ENCODE results near the gene GOSR2. TPM values are rescaled to one million over a fixed set of nuclear protein-coding genes. Genes with fewer than 3 reads are reported as not detected.

GOSR2 gene
- total RNA-seq, 2 donors from 2014 or later = 30.9 to 94.8 TPM

DNA sequence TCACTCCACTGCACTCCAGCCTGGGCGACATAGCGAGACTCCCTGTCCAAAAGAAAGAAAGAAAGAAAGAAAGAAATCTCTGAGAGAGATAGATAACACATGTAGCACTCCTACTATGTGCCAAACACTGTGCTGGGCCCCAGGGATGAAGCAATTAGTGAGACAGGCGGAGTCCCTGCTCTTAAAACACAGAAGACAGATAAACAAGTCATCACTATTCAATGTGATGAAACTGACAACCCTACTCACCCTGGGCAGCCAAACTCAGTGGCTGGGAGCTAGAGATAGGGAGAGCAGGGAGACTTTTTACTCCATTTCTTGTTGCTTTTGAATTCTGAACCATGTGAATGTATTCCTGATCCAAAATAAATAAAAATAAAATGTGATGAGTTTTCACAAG is 35.2 kb upstream of the GOSR2 start:
- ATAC-seq (ENCODE audit: insufficient number of reproducible peaks, low FRiP score, low read depth) = no peak
- no peak for DNase-seq (ENCODE audit: low spot score)
- TF ChIP-seq, protein P1, sequence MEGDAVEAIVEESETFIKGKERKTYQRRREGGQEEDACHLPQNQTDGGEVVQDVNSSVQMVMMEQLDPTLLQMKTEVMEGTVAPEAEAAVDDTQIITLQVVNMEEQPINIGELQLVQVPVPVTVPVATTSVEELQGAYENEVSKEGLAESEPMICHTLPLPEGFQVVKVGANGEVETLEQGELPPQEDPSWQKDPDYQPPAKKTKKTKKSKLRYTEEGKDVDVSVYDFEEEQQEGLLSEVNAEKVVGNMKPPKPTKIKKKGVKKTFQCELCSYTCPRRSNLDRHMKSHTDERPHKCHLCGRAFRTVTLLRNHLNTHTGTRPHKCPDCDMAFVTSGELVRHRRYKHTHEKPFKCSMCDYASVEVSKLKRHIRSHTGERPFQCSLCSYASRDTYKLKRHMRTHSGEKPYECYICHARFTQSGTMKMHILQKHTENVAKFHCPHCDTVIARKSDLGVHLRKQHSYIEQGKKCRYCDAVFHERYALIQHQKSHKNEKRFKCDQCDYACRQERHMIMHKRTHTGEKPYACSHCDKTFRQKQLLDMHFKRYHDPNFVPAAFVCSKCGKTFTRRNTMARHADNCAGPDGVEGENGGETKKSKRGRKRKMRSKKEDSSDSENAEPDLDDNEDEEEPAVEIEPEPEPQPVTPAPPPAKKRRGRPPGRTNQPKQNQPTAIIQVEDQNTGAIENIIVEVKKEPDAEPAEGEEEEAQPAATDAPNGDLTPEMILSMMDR (IDR thresholded peaks at IDR 0.05) = no peak

DNA sequence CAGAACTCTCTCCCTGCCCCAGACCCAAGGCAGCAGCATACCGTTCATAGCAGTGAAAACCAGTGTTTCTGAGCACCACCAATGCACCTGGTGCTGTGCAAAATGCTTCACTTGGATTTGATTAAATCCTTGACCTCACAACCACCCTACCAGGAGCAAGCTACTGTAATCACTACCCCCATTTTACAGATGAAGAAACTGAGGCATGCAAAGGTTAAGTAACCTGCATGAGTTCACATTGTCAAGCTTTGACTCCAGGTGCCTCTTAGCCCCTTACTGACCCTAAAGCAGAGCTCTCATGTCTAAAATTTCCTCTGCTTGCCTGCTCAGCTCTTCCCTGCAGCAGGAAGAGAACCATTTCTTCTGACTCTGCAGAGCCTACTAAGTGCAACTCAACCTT is 34.2 kb upstream of the GOSR2 start:
- H3K27me3 ChIP-seq (replicated peaks; ENCODE audit: insufficient read depth) = no peaks in the 10 kb centered on the region
- H3K9me3 ChIP-seq = no peaks in the 10 kb centered on the region
- ATAC-seq (ENCODE audit: insufficient number of reproducible peaks, low FRiP score, low read depth) = no peak

More for the DNA sequence above, 35.2 kb upstream of the GOSR2 start:
- Histone ChIP-seq H3K9me3 (no peaks in the 10 kb centered on the region), H3K27ac (no peak overlapping the region), H3K4me3 (no peak overlapping the region), H3K36me3 (no peaks in the 10 kb centered on the region), H3K4me1 (ENCODE audit: control insufficient read depth in 1 of 2, low read depth in 2 of 2) (no peaks in the 10 kb centered on the region), H3K27me3 (replicated peaks; ENCODE audit: insufficient read depth) (no peaks in the 10 kb centered on the region)

DNA sequence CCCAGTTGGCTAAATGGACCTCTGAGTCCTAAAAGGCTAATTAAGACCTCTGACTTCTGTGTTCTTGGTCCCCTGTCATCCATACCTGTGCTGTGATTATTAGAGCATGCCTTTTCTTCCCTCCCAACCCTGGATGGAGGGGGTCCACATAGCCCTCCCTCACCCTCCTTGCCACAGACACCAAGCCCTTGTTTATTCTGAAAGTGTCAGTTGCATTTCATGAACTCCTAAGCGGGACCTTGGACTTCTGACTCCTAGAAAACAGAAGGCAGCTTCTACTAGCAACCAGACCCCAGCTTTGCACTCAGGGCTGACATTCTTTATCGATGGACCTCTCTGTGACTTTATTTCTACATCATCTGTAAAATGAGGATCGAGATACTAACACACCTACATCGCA is 33.4 kb upstream of the GOSR2 start:
- Histone ChIP-seq H3K36me3 (no peaks in the 10 kb centered on the region), H3K4me3 (no peak overlapping the region), H3K4me1 (ENCODE audit: control insufficient read depth in 1 of 2, low read depth in 2 of 2) (no peaks in the 10 kb centered on the region), H3K27ac (no peak overlapping the region), H3K27me3 (replicated peaks; ENCODE audit: insufficient read depth) (no peaks in the 10 kb centered on the region), H3K9me3 (no peaks in the 10 kb centered on the region)
- DNase-seq (ENCODE audit: low spot score) (no peak), ATAC-seq (ENCODE audit: insufficient number of reproducible peaks, low FRiP score, low read depth) (no peak)
- TF ChIP-seq, protein P1 (IDR thresholded peaks at IDR 0.05) = no peak

More for the DNA sequence above, 34.2 kb upstream of the GOSR2 start:
- TF ChIP-seq, protein P1 (IDR thresholded peaks at IDR 0.05) = no peak
- no peaks in the 10 kb centered on the region for H3K36me3 ChIP-seq
- no peaks in the 10 kb centered on the region for H3K4me1 ChIP-seq (ENCODE audit: control insufficient read depth in 1 of 2, low read depth in 2 of 2)
- no peak overlapping the region for H3K4me3 ChIP-seq
- no peak for DNase-seq (ENCODE audit: low spot score)
- H3K27ac ChIP-seq = no peak overlapping the region

DNA sequence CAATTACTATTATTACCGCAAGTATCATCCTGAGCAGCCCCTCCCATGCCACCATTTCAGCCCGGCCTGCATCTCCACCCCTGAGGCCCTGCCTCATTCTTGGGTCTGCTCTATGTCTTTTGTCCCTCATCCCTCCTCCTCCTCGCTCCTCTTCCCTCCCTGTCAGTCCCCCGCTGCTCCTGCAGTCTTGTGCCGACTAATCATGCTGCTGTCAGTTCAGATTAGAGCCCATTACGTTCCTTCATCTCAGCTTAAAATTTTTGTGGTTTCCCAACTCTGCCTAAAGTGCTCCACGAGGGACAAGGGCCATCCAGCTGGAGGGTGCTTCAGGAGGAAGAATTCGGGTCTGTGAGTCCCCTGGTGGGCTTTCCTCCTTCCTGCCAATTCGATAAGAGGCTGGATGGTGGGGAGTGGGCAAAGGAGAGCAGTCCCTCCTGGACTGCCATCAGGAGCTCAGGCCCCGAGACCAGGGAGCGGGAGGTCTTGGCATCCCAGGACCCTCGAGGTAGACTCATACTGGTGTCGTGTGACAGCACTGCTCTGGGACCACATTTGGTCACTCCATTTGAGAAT is 32.9 kb upstream of the GOSR2 start:
- Histone ChIP-seq H3K27ac (no peak overlapping the region), H3K9me3 (no peaks in the 10 kb centered on the region), H3K27me3 (replicated peaks; ENCODE audit: insufficient read depth) (no peaks in the 10 kb centered on the region), H3K4me1 (ENCODE audit: control insufficient read depth in 1 of 2, low read depth in 2 of 2) (no peaks in the 10 kb centered on the region), H3K36me3 (no peaks in the 10 kb centered on the region), H3K4me3 (no peak overlapping the region)
- TF ChIP-seq, protein P1 (IDR thresholded peaks at IDR 0.05) = no peak
- DNase-seq (ENCODE audit: low spot score) (no peak), ATAC-seq (ENCODE audit: insufficient number of reproducible peaks, low FRiP score, low read depth) (no peak)

DNA sequence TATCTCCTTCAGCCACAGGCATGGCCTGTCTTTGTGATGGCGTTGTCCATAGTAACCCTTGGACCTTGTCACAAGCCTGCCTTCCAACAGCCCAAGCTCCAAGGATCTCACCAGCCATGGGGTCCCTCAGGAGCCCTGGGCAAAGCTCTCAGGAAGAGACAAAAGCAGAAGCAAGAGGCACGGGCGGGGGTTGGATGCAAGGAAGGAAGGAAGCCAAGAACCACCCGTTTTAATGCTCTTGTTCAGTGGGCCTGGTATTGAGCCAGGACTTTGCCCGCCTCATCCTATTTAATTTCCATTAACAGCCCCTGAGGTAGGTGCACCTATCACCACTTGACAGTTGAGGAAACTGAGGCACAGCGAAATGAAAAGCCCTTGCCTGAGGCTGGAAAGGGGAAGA is 32.3 kb upstream of the GOSR2 start:
- Histone ChIP-seq H3K9me3 (no peaks in the 10 kb centered on the region), H3K4me3 (no peak overlapping the region), H3K4me1 (ENCODE audit: control insufficient read depth in 1 of 2, low read depth in 2 of 2) (no peaks in the 10 kb centered on the region), H3K36me3 (no peaks in the 10 kb centered on the region), H3K27ac (no peak overlapping the region), H3K27me3 (replicated peaks; ENCODE audit: insufficient read depth) (no peaks in the 10 kb centered on the region)
- no peak for DNase-seq (ENCODE audit: low spot score)
- TF ChIP-seq, protein P1 (IDR thresholded peaks at IDR 0.05) = no peak
- no peak for ATAC-seq (ENCODE audit: insufficient number of reproducible peaks, low FRiP score, low read depth)
